ENCODE measurements around the gene CDH12.

DNA sequence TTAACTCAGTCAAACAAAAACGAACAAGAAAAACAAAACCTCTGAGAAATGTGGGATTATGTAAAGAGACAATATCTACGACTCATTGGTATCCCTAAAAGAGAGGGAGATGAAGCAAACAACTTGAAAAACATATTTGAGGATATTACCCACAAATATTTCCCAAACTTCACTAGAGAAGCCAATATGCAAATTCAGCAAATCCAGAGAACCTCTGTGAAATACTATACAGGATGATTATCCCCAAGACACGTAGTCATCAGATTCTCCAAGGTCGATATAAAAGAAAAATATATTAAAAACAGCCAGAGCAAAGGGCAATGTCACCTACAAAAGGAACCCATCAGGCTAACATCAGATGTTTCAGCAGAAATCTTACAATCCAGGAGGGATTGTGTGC, 226.1 kb downstream of the CDH12 start:
- TF ChIP-seq CTCF (IDR thresholded peaks at IDR 0.05) (no peak), POLR2AphosphoS5 (IDR thresholded peaks at IDR 0.05) (no peak)

Measured in gastroesophageal sphincter (tissue), 3 donors.